Mesenchymal stem cell (in vitro differentiated cells and primary cell): ENCODE results near the gene PNPLA3.

Experiments
- DNase-seq: peaks from one replicate; pipeline ENCODE4 v3.0.0-alpha.2; 2013
- H2AFZ ChIP-seq: one replicate; pipeline ENCODE4 v1.6.1; 2013; ENCODE audit warnings: low read depth, mild to moderate bottlenecking, control low read depth, inconsistent platforms, low read length, moderate library complexity
- H2AK5ac ChIP-seq: 2 replicates; pipeline ENCODE4 v1.6.1; 2013; ENCODE audit warnings: low read length, moderate library complexity, mild to moderate bottlenecking, inconsistent platforms; ENCODE audit not compliant: severe bottlenecking
- H2BK120ac ChIP-seq: one replicate; pipeline ENCODE4 v1.6.1; 2013; ENCODE audit warnings: low read depth, mild to moderate bottlenecking, inconsistent platforms, low read length, moderate library complexity
- H2BK12ac ChIP-seq, 2 experiments: one replicate each; pipeline ENCODE4 v1.6.1; 2013; ENCODE audit warnings: inconsistent platforms in 2 of 2, low read length in 2 of 2, mild to moderate bottlenecking in 2 of 2, moderate library complexity in 2 of 2, control low read depth in 1 of 2
- H2BK15ac ChIP-seq: one replicate; pipeline ENCODE4 v1.6.1; 2013; ENCODE audit warnings: mild to moderate bottlenecking, low read depth, inconsistent platforms; ENCODE audit not compliant: poor library complexity, severe bottlenecking
- H2BK5ac ChIP-seq: 2 replicates; pipeline ENCODE4 v1.6.1; 2013; ENCODE audit warnings: low read depth, mild to moderate bottlenecking, low read length, control low read depth, inconsistent platforms; ENCODE audit not compliant: poor library complexity, severe bottlenecking
- H3K14ac ChIP-seq, 2 experiments: one replicate each; pipeline ENCODE4 v1.6.1; 2013; ENCODE audit warnings: inconsistent platforms in 2 of 2, low read length in 2 of 2, control low read depth in 1 of 2, mild to moderate bottlenecking in 1 of 2, moderate library complexity in 1 of 2
- H3K18ac ChIP-seq, 2 experiments: one replicate each; pipeline ENCODE4 v1.6.1; 2013; ENCODE audit warnings: inconsistent platforms in 2 of 2, low read length in 2 of 2, control low read depth in 1 of 2, low read depth in 1 of 2, mild to moderate bottlenecking in 1 of 2
- H3K23ac ChIP-seq, 2 experiments: one replicate each; pipeline ENCODE4 v1.6.1; 2013; ENCODE audit warnings: inconsistent platforms in 2 of 2, low read length in 2 of 2, mild to moderate bottlenecking in 2 of 2, moderate library complexity in 2 of 2, control low read depth in 1 of 2
- H3K27ac ChIP-seq: 2 replicates; pipeline ENCODE4 v1.5.1; 2013; ENCODE audit warnings: mild to moderate bottlenecking, moderate library complexity, low read length, control low read depth, inconsistent platforms; ENCODE audit not compliant: poor library complexity, severe bottlenecking
- H3K27me3 ChIP-seq, 2 experiments: 2 replicates each; pipeline versions ENCODE4 v1.6.1 to v1.7.0; 2013; ENCODE audit warnings: low read length in 2 of 2, mild to moderate bottlenecking in 2 of 2, moderate library complexity in 2 of 2, control low read depth in 1 of 2, inconsistent platforms in 1 of 2; ENCODE audit not compliant: control insufficient read depth in 1 of 2, insufficient read depth in 1 of 2
- H3K36me3 ChIP-seq, 2 experiments: 2 replicates each; pipeline versions ENCODE4 v1.6.1 to v1.7.0; 2013; ENCODE audit warnings: low read length in 2 of 2, control low read depth in 1 of 2, inconsistent platforms in 1 of 2, low read depth in 1 of 2, mild to moderate bottlenecking in 1 of 2; ENCODE audit not compliant: insufficient read depth in 2 of 2, control insufficient read depth in 1 of 2
- H3K4ac ChIP-seq, 2 experiments: one replicate each; pipeline ENCODE4 v1.6.1; 2013; ENCODE audit warnings: inconsistent platforms in 2 of 2, low read length in 2 of 2, mild to moderate bottlenecking in 2 of 2, moderate library complexity in 2 of 2, control low read depth in 1 of 2, low read depth in 1 of 2
- H3K4me1 ChIP-seq: 2 replicates; pipeline ENCODE4 v1.6.1; 2013; ENCODE audit warnings: low read depth, low read length, control low read depth; ENCODE audit not compliant: control insufficient read depth, insufficient read depth
- H3K4me2 ChIP-seq: 2 replicates; pipeline ENCODE4 v1.6.1; 2013; ENCODE audit warnings: low read length, mild to moderate bottlenecking, inconsistent platforms; ENCODE audit not compliant: poor library complexity, severe bottlenecking
- H3K4me3 ChIP-seq, 2 experiments: 2 replicates each; pipeline versions ENCODE4 v1.5.1 to v1.7.0; 2013; ENCODE audit warnings: low read length in 2 of 2, mild to moderate bottlenecking in 2 of 2, control low read depth in 1 of 2, low read depth in 1 of 2; ENCODE audit not compliant: insufficient read depth in 1 of 2
- H3K79me1 ChIP-seq: replicated peaks from 2 replicates; pipeline ENCODE4 v1.6.1; 2013; ENCODE audit warnings: mild to moderate bottlenecking, control low read depth, low read length, inconsistent platforms; ENCODE audit not compliant: poor library complexity, severe bottlenecking
- H3K9ac ChIP-seq: 2 replicates; pipeline ENCODE4 v1.7.0; 2013; ENCODE audit warnings: mild to moderate bottlenecking, low read length, moderate library complexity
- H3K9me3 ChIP-seq: 2 replicates; pipeline ENCODE4 v1.7.0; 2013; ENCODE audit warnings: mild to moderate bottlenecking, low read length; ENCODE audit not compliant: control insufficient read depth
- H4K8ac ChIP-seq: one replicate; pipeline ENCODE4 v1.6.1; 2013; ENCODE audit warnings: inconsistent platforms, mild to moderate bottlenecking, low read length, moderate library complexity
- H4K91ac ChIP-seq: one replicate; pipeline ENCODE4 v1.6.1; 2013; ENCODE audit warnings: mild to moderate bottlenecking, low read length, inconsistent platforms
- WGBS: methylation state at CpG from one replicate; pipeline ENCODE4 v1.1.7; 2013; ENCODE audit warnings: mixed read lengths; 5-methylcytosine and 5-hydroxymethylcytosine counted together

Gene PNPLA3

GRCh38 chr22:43951391-43951790 lies 27.8 kb downstream of the PNPLA3 start:
- Histone ChIP-seq H4K8ac (no peak overlapping the region), H2BK15ac (no peak overlapping the region), H3K14ac (no peak overlapping the region), H3K9me3 (no peaks in the 10 kb centered on the region), H4K91ac (no peak overlapping the region), H3K4me1 (peaks cover 5% of the 10 kb centered on the region), H3K79me1 (peaks cover 10% of the 10 kb centered on the region), H3K4me2 (no peak overlapping the region), H3K23ac (no peak overlapping the region), H3K4ac (no peak overlapping the region), H3K36me3 (peaks cover 0 to 17% of the 10 kb centered on the region in 2 experiments), H3K27me3 (no peaks in the 10 kb centered on the region), H3K27ac (no peak overlapping the region), H3K4me3 (no peak overlapping the region), H2BK120ac (no peak overlapping the region), H2BK5ac (no peak overlapping the region), H2AK5ac (no peak overlapping the region), H3K18ac (no peak overlapping the region), H2AFZ (no peak overlapping the region), H3K9ac (no peak overlapping the region), H2BK12ac (no peak overlapping the region)
- DNase-seq: no peak
- WGBS: 94% methylated on average over 5 of the region's 5 CpGs

- H3K27ac ChIP-seq: no peak overlapping the region
- H3K9ac ChIP-seq: no peak overlapping the region
- H2AFZ ChIP-seq: no peak overlapping the region
- H4K8ac ChIP-seq: peak overlapping the region; percentile 67
- no peak overlapping the region for H3K4ac ChIP-seq
- H4K91ac ChIP-seq: no peak overlapping the region
- H2AK5ac ChIP-seq: no peak overlapping the region
- H2BK5ac ChIP-seq: no peak overlapping the region
- WGBS: 84% methylated on average over 7 of the region's 7 CpGs
- H3K23ac ChIP-seq: no peak overlapping the region
- no peak for DNase-seq
- peaks cover 0 to 14% of the 10 kb centered on the region in 2 experiments for H3K36me3 ChIP-seq
- H2BK15ac ChIP-seq: no peak overlapping the region
- no peak overlapping the region for H3K4me2 ChIP-seq
- peaks cover 8% of the 10 kb centered on the region for H3K79me1 ChIP-seq
- no peak overlapping the region for H3K4me3 ChIP-seq
- no peak overlapping the region for H2BK12ac ChIP-seq
- no peaks in the 10 kb centered on the region for H3K27me3 ChIP-seq
- H2BK120ac ChIP-seq: no peak overlapping the region
- no peak overlapping the region for H3K18ac ChIP-seq
- H3K14ac ChIP-seq: no peak overlapping the region
- no peaks in the 10 kb centered on the region for H3K9me3 ChIP-seq
- peaks cover 7% of the 10 kb centered on the region for H3K4me1 ChIP-seq
Measured at GRCh38 chr22:43951966-43952365, 28.4 kb downstream of the PNPLA3 start.

GRCh38 chr22:43953988-43954785 lies 30.6 kb downstream of the PNPLA3 start:
- Histone ChIP-seq H4K8ac (peak overlapping the region; percentile 9), H3K4me1 (peaks cover 11% of the 10 kb centered on the region), H3K36me3 (peaks cover 0 to 6% of the 10 kb centered on the region in 2 experiments), H3K23ac (no peak overlapping the region), H3K79me1 (peaks cover 14% of the 10 kb centered on the region), H3K27me3 (no peaks in the 10 kb centered on the region), H3K9me3 (no peaks in the 10 kb centered on the region), H4K91ac (no peak overlapping the region), H2AFZ (no peak overlapping the region), H2BK15ac (no peak overlapping the region), H3K14ac (no peak overlapping the region), H2BK12ac (no peak overlapping the region), H3K4me3 (peak overlapping the region; percentile 90 to 95), H3K4me2 (peak overlapping the region; percentile 91), H3K18ac (peak overlapping the region in 1 of 2 experiments; percentile 64), H2AK5ac (peak overlapping the region; percentile 41), H3K9ac (peak overlapping the region; percentile 92), H3K4ac (peak overlapping the region in 1 of 2 experiments; percentile 81), H3K27ac (no peak overlapping the region), H2BK5ac (no peak overlapping the region), H2BK120ac (peak overlapping the region; percentile 71)
- DNase-seq: no peak
- 63% methylated on average over 5 of the region's 7 CpGs for WGBS

DNA sequence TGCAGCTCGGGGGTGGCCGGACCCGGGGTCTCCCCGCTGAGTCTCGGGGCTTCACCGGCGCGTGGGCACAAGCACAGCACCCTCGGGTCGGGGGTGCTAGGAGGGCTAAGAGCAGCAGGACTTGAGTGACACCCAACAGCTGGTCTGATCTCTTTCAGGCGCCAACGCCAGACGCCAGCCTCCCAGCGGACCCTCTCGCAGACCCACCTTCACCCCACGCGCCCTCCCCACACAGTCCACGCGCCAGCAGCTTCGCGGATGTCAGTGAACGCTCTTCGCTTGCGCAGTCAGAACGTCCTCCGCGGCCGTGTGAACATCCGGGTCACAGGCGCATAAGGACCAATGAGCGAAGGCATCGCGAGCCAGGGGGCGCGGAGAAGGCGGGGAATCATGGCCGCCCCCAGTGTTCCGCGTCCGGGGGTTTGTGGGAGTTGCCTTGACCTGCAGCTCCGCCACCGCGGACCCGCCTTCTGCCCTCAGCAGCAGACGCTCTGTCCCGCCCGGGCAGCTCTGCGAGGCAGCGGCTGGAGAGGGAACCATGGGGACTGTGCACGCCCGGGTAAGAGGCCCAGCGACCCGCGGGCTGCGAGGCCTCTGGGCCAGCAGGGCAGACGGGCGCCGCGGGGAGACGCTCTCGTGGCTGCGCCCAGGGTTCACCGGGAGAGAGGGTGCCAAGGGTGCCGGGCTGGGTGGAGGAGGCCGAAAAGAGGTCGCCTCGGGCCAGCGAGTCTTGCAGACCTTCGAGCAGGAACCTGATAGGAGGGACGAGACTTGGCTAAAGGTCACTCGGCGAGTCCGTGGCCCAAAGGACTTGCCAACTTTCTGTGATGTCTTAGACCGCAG lies 31.7 kb downstream of the PNPLA3 start, which contains the start of gene SAMM50:
Gene SAMM50 (plus strand): TSS at position 403 of the 843 bp plus-strand sequence. CDS start 136 bp downstream, at position 539.
- H3K4me2 ChIP-seq: peak within 1 kb of the TSS; percentile 91
- H2BK12ac ChIP-seq: no peak within 1 kb of the TSS
- peaks cover 0 to 6% of the 10 kb centered on the region in 2 experiments for H3K36me3 ChIP-seq
- peak within 1 kb of the TSS; percentile 41 for H2AK5ac ChIP-seq
- peak within 1 kb of the TSS; percentile 57 for H3K27ac ChIP-seq
- H3K14ac ChIP-seq: peak within 1 kb of the TSS in 1 of 2 experiments; percentile 92
- H3K9me3 ChIP-seq: no peaks in the 10 kb centered on the region
- peak within 1 kb of the TSS in 1 of 2 experiments; percentile 66 for H3K23ac ChIP-seq
- H3K4ac ChIP-seq: peak within 1 kb of the TSS; percentile 81 to 95
- H3K4me1 ChIP-seq: peaks cover 11% of the 10 kb centered on the region
- H2BK5ac ChIP-seq: peak within 1 kb of the TSS; percentile 59
- peaks cover 19% of the 10 kb centered on the region for H3K79me1 ChIP-seq
- WGBS: under 1% methylated on average over 73 of the region's 74 CpGs
- peak; percentile 94 for DNase-seq
- peak within 1 kb of the TSS; percentile 18 for H2BK15ac ChIP-seq
- H4K91ac ChIP-seq: peak within 1 kb of the TSS; percentile 92
- H2AFZ ChIP-seq: peak within 1 kb of the TSS; percentile 75
- H3K9ac ChIP-seq: peak within 1 kb of the TSS; percentile 92
- peak within 1 kb of the TSS; percentile 90 to 95 for H3K4me3 ChIP-seq
- H3K18ac ChIP-seq: peak within 1 kb of the TSS; percentile 81 to 93
- peak within 1 kb of the TSS; percentile 71 for H2BK120ac ChIP-seq
- peak within 1 kb of the TSS; percentile 97 for H4K8ac ChIP-seq
- H3K27me3 ChIP-seq: no peaks in the 10 kb centered on the region
